Cardiac ventricle fibroblast (primary cell): ENCODE measurements around the gene IL33. TPM values are rescaled to one million over a fixed set of nuclear protein-coding genes. Genes with fewer than 3 reads are reported as not detected.

Experiments used
- total RNA-seq: library from RNA; depleted of rRNA; stranded (reverse); fragments of >200 nt; gene quantifications from 2 replicates; pipeline ENCODE4 v1.2.3, GENCODE V29; 2015

The IL33 gene, protein sequence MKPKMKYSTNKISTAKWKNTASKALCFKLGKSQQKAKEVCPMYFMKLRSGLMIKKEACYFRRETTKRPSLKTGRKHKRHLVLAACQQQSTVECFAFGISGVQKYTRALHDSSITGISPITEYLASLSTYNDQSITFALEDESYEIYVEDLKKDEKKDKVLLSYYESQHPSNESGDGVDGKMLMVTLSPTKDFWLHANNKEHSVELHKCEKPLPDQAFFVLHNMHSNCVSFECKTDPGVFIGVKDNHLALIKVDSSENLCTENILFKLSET
- 127 and 138 TPM in 2 replicates for total RNA-seq

DNA sequence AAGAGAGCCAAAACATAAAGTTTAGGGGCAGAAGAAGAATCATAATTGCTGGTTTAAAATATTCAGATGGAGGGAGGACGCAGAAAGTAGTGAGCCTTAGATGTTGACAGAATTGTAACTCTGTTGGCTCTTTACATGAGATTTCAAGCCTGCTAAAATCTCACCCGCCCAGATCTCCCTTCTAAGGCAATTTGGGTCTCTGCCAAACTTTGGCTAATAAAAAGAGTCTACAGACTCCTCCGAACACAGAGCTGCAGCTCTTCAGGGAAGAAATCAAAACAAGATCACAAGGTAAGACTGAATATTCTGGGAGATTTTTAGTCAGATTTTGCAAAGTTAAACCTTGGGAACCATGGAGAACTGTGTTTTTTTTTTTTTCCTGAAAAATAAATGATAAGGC, at the start of gene IL33:
Gene IL33, plus strand, starts transcription at position 246 of the 400 bp plus-strand sequence. CDS start 25,888 bp downstream, outside the sequence.

Other genes starting within 250 kb of the IL33 start
- 8.3 and 12.6 TPM in 2 replicates for gene RANBP6, start 200.2 kb upstream of the IL33 start, total RNA-seq
- gene TPD52L3, start 112.6 kb downstream of the IL33 start, total RNA-seq, result not detected in 2 replicates
- 25.1 and 29.3 TPM in 2 replicates for gene UHRF2, start 197.4 kb downstream of the IL33 start, total RNA-seq